Colonic mucosa (tissue), 4 donors: ENCODE results near the gene CCDC90B. TPM values are rescaled to one million over a fixed set of nuclear protein-coding genes. Genes with fewer than 3 reads are reported as not detected.

Experiments used
- DNase-seq: peaks from one replicate; pipeline ENCODE4 v3.0.0-alpha.2; 2020
- H3K27ac ChIP-seq: fragments of 200-600 bp; one replicate; pipeline ENCODE4 v1.8.0; 2021
- H3K27me3 ChIP-seq: fragments of 200-600 bp; one replicate; pipeline ENCODE4 v1.8.0; 2021
- H3K36me3 ChIP-seq: fragments of 200-600 bp; one replicate; pipeline ENCODE4 v1.8.0; 2021
- H3K4me1 ChIP-seq: fragments of 200-600 bp; one replicate; pipeline ENCODE4 v1.8.0; 2021; ENCODE audit warnings: mild to moderate bottlenecking
- H3K4me3 ChIP-seq: fragments of 200-600 bp; one replicate; pipeline ENCODE4 v1.8.0; 2021
- H3K9ac ChIP-seq, 2 donors: one replicate each; pipeline ENCODE4 v1.7.0; 2013; ENCODE audit warnings: control low read depth in 2 of 2, low read depth in 2 of 2, low read length in 2 of 2
- H3K9me3 ChIP-seq: fragments of 200-600 bp; one replicate; pipeline ENCODE4 v1.8.0; 2021
- intact Hi-C: fragments of 100-400 bp; cut with DNase I; formaldehyde crosslinking; loops from one replicate; pipeline ENCODE4 v1.14.1; 2022
- total RNA-seq, 2 donors: library from RNA; stranded (reverse); fragmentation: NEBNext Ultra II Directional in 1 of 2; extraction: Animal tissue kit (Norgen Biotek cat#: 25700) in 1 of 2; gene quantifications; one replicate each; pipeline ENCODE4 v1.2.1, GENCODE V29; 2021
- TF ChIP-seq, protein P1 (sequence below): fragments of 200-600 bp; IDR thresholded peaks from one replicate; pipeline ENCODE4 v1.8.0; 2022; ENCODE audit warnings: antibody characterized with exemption, mild to moderate bottlenecking
- donor health status: healthy.
- donor health status: DM: no; HTN: no; CAD: no.
- donor health status: DM: no; HTN: no; CAD: no.

Gene CCDC90B
- total RNA-seq, 2 donors from 2014 or later: 26.1 to 27.3 TPM

DNA sequence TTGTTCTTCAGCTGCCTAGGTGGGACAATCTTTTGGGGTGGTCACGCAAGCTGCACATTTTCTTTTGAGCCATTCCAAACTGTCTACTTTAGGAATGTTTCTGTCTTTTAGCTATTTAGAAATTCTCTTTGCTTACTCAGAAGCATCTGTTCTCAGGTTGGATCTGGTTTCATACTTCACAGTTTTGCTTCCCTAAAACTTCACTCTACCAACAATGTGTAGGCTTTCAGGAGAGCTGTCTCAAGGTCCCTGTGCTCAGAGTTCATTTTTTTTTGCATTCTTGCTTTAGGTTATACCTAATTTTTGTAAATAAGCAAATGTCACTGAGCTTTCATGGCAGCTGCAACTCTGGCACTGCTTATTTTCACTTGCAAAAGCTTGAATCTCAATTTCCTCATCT lies 36.7 kb downstream of the CCDC90B start:
- no peaks in the 10 kb centered on the region for H3K4me1 ChIP-seq
- TF ChIP-seq, protein P1, sequence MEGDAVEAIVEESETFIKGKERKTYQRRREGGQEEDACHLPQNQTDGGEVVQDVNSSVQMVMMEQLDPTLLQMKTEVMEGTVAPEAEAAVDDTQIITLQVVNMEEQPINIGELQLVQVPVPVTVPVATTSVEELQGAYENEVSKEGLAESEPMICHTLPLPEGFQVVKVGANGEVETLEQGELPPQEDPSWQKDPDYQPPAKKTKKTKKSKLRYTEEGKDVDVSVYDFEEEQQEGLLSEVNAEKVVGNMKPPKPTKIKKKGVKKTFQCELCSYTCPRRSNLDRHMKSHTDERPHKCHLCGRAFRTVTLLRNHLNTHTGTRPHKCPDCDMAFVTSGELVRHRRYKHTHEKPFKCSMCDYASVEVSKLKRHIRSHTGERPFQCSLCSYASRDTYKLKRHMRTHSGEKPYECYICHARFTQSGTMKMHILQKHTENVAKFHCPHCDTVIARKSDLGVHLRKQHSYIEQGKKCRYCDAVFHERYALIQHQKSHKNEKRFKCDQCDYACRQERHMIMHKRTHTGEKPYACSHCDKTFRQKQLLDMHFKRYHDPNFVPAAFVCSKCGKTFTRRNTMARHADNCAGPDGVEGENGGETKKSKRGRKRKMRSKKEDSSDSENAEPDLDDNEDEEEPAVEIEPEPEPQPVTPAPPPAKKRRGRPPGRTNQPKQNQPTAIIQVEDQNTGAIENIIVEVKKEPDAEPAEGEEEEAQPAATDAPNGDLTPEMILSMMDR: no peak
- H3K27me3 ChIP-seq: no peaks in the 10 kb centered on the region
- DNase-seq: no peak
- H3K9me3 ChIP-seq: no peaks in the 10 kb centered on the region
- no peak overlapping the region for H3K9ac ChIP-seq
- no peak overlapping the region for H3K27ac ChIP-seq
- H3K36me3 ChIP-seq: no peaks in the 10 kb centered on the region
- H3K4me3 ChIP-seq: no peak overlapping the region
- intact Hi-C loops: loop anchor here (2.0 to 10.0 kb wide), 3 partner anchors 105 to 343 kb away; no protein-coding TSS in a partner anchor

DNA sequence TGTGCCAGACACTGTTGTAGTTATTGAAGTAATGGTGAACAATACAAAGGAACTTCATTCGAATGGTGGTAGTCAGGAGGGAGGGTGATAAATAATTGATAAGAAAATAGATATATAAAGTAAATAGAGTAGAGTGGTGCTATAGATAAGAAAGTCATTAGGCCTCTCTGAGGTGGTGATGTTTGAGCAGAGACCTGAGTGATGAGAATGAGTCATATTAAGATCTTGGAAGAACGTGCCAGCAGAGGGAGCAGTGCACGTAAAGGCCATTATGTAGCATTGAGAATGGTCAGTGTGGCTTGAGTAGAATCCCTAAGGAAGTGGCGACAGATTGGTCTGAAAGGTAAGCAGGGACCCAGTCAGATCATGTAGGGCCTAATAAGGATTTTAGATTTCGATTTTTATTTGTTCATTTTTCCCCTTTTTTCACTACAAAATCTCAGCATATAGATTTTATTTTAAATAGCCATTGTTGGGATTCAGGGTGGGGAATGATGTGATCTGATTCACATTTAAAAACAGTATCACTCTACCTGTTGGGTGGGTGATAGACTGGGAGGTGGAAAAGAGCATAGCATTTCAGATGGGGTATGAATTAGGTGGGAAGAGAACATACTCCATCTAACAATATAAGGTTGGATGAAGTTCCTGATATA lies 44.7 kb downstream of the CCDC90B start:
- H3K27me3 ChIP-seq: no peaks in the 10 kb centered on the region
- intact Hi-C loops: loop anchor here (10.0 kb wide), 1 partner anchor 97 kb away; no protein-coding TSS in a partner anchor
- no peaks in the 10 kb centered on the region for H3K4me1 ChIP-seq
- no peaks in the 10 kb centered on the region for H3K36me3 ChIP-seq
- H3K4me3 ChIP-seq: no peak overlapping the region
- H3K9me3 ChIP-seq: no peaks in the 10 kb centered on the region
- DNase-seq: peak; percentile 55
- TF ChIP-seq, protein P1: peak; percentile 40
- H3K9ac ChIP-seq: no peak overlapping the region
- no peak overlapping the region for H3K27ac ChIP-seq

DNA sequence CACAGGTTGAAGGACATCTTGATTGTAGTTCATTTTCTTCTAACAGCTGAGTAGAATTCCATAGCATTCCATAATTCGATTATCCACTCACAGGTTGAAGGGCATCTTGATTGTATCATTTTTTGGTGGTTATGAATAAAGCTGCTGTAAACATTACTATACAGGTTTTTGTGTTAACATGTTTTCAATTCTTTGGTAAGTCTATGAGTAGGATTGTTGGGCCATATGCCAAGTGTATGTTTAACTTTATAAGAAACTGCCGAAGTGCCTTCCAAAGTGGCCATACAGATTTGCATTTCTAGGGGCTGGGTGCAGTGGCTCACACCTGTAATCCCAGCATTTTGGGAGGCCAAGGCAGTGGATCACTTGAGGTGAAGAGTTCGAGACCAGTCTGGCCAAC lies 48.1 kb downstream of the CCDC90B start:
- no peaks in the 10 kb centered on the region for H3K9me3 ChIP-seq
- no peaks in the 10 kb centered on the region for H3K36me3 ChIP-seq
- H3K4me1 ChIP-seq: no peaks in the 10 kb centered on the region
- no peak for DNase-seq
- TF ChIP-seq, protein P1: no peak
- intact Hi-C loops: no loop called here
- H3K27ac ChIP-seq: no peak overlapping the region
- H3K4me3 ChIP-seq: no peak overlapping the region
- no peak overlapping the region for H3K9ac ChIP-seq
- no peaks in the 10 kb centered on the region for H3K27me3 ChIP-seq

DNA sequence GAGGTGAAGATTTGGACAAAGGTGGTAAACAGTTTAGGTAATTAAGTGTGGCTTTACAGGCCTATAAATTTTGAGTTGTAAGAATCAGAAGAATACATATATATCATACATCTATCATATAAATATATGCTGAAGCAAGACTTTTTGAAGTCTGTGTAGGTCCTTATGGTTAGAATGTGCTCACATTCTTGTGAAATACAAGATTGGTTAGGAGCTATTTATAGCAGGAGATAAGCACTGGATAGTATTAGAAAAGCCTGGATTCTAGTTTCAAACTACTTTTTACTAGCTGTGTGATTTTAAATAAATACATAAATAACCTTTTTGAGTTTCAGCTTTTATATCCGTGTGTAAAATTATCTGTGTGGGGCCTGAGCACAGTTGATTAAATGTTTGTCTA lies 50.3 kb downstream of the CCDC90B start:
- H3K27ac ChIP-seq: no peak overlapping the region
- DNase-seq: no peak
- no peaks in the 10 kb centered on the region for H3K27me3 ChIP-seq
- no peaks in the 10 kb centered on the region for H3K9me3 ChIP-seq
- TF ChIP-seq, protein P1: no peak
- intact Hi-C loops: no loop called here
- no peak overlapping the region for H3K9ac ChIP-seq
- H3K4me3 ChIP-seq: no peak overlapping the region
- H3K36me3 ChIP-seq: no peaks in the 10 kb centered on the region
- H3K4me1 ChIP-seq: no peaks in the 10 kb centered on the region

DNA sequence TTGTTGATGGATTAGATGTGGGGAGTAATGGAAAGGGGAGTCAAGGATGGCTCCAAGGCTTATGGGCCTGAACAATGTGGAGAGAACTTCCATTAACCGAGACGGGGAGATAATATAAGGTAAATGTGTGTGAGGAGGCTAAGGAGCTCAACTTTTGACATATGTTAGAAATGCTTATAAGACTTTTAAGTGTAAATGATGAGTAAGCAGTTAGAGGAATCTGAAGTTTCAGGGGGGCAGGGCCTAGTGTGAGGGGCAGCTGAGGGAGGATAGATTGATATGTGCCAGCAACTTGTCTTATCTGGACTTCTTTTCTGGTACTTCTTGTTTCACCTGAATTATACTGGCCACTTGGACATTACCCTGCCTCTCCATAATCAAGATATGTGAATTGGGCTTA lies 62.7 kb downstream of the CCDC90B start:
- H3K9me3 ChIP-seq: no peaks in the 10 kb centered on the region
- no peak for DNase-seq
- intact Hi-C loops: no loop called here
- H3K27me3 ChIP-seq: no peaks in the 10 kb centered on the region
- no peak overlapping the region for H3K9ac ChIP-seq
- TF ChIP-seq, protein P1: no peak
- no peak overlapping the region for H3K27ac ChIP-seq
- no peak overlapping the region for H3K4me3 ChIP-seq
- H3K4me1 ChIP-seq: no peaks in the 10 kb centered on the region
- H3K36me3 ChIP-seq: no peaks in the 10 kb centered on the region
